Activated CD4-positive, alpha-beta T cell treated with anti-CD3 and anti-CD28 coated beads for 1 hour (primary cell): ENCODE data around the gene SS18L1.

Experiments used
- DNase-seq: peaks from one replicate; pipeline ENCODE4 v3.0.0-alpha.2; 2020

Gene SS18L1

GRCh38 chr20:62230276-62230675, 86.7 kb downstream of the SS18L1 start:
- no peak for DNase-seq

GRCh38 chr20:62230696-62231095, 87.1 kb downstream of the SS18L1 start:
- no peak for DNase-seq

- no peak for DNase-seq
These were observed 87.7 kb downstream of the SS18L1 start for GRCh38 chr20:62231292-62231691.
